Transverse colon (tissue), 4 donors: ENCODE measurements around the gene PRICKLE1. TPM values are rescaled to one million over a fixed set of nuclear protein-coding genes. Genes with fewer than 3 reads are reported as not detected.

Experiments used
- DNase-seq: peaks from one replicate; pipeline ENCODE4 v3.0.0-alpha.2; 2019
- H3K27ac ChIP-seq, 4 donors: fragments of 200-600 bp; sonication (generic); 2 replicates each; pipeline ENCODE4 v1.5.1; 2016 to 2018; ENCODE audit warnings: inconsistent platforms in 4 of 4
- H3K27me3 ChIP-seq: fragments of 200-600 bp; sonication (generic); 2 replicates; pipeline ENCODE4 v1.5.1; 2017; ENCODE audit warnings: inconsistent platforms
- H3K36me3 ChIP-seq, 4 donors: fragments of 200-600 bp; sonication (generic); 2 replicates each; pipeline ENCODE4 v1.5.1; 2017 to 2019; ENCODE audit warnings: inconsistent platforms in 4 of 4
- H3K4me1 ChIP-seq, 4 donors: fragments of 200-600 bp; sonication (generic); 2 replicates each; pipeline ENCODE4 v1.5.1; 2017 to 2020; ENCODE audit warnings: inconsistent platforms in 4 of 4
- H3K4me3 ChIP-seq, 4 donors: fragments of 200-600 bp; sonication (generic); 1 replicate in 1 of 4; 2 replicates in 3 of 4; pipeline versions ENCODE4 v1.5.1 to v1.6.1; 2017 to 2019; ENCODE audit warnings: inconsistent platforms in 4 of 4
- H3K9me3 ChIP-seq, 2 donors: fragments of 200-600 bp; sonication (generic); 2 replicates each; pipeline ENCODE4 v1.5.1; 2017 to 2019; ENCODE audit warnings: inconsistent platforms in 2 of 2
- CTCF ChIP-seq, 5 experiments: fragments of 200-600 bp in 3 of 5; fragments of 450-650 bp in 2 of 5; sonication (generic) in 3 of 5; IDR thresholded peaks; 1 replicate in 2 of 5; 2 replicates in 3 of 5; pipeline ENCODE4 v1.5.1; 2016 to 2017; ENCODE audit warnings: antibody characterized with exemption in 5 of 5, inconsistent platforms in 3 of 5, mild to moderate bottlenecking in 2 of 5, moderate library complexity in 1 of 5
- EP300 ChIP-seq: sonication (generic); formaldehyde crosslinking; IDR thresholded peaks from one replicate; pipeline ENCODE4 v1.6.1; 2017; ENCODE audit warnings: antibody characterized with exemption, low read depth
- POLR2A ChIP-seq: fragments of 450-650 bp; IDR thresholded peaks from one replicate; pipeline ENCODE4 v1.6.1; 2016; ENCODE audit warnings: antibody characterized with exemption, mild to moderate bottlenecking, moderate library complexity
- POLR2AphosphoS5 ChIP-seq, 3 donors: sonication (generic); formaldehyde crosslinking; IDR thresholded peaks; one replicate each; pipeline ENCODE4 v1.6.1; 2016; ENCODE audit warnings: antibody characterized with exemption in 3 of 3
- WGBS, 2 donors: methylation state at CpG; one replicate each; pipeline ENCODE4 v1.1.5; 2018; ENCODE audit warnings: low coverage in 1 of 2; 5-methylcytosine and 5-hydroxymethylcytosine counted together
- in situ Hi-C, 4 donors: fragments of 200-750 bp; cut with MboI; loops; one replicate each; pipeline versions ENCODE4 v1.15.0 to v1.15.1; 2017; ENCODE audit warnings: low sequenced_read_pairs in 3 of 4, low pct_ligation_motif_present in 1 of 4, low pct_unique_long_range_greater_than_20kb in 1 of 4
- intact Hi-C: fragments of 100-400 bp; cut with DNase I; formaldehyde crosslinking; loops from one replicate; pipeline ENCODE4 v1.15.1; 2023; ENCODE audit warnings: low total_unique reads
- total RNA-seq, 4 donors: library from RNA; depleted of rRNA; stranded (reverse); fragments of >200 nt; gene quantifications; one replicate each; pipeline ENCODE4 v1.1.0, GENCODE V29; 2016

Gene PRICKLE1
- total RNA-seq, 4 donors from 2014 or later = 1.2 to 6.4 (median 2.8) TPM

- no peak overlapping the region for H3K27ac ChIP-seq
- H3K9me3 ChIP-seq = no peaks in the 10 kb centered on the region
- in situ Hi-C loops (no loop called here), intact Hi-C loops (no loop called here)
- no peaks in the 10 kb centered on the region for H3K4me1 ChIP-seq
- no peak overlapping the region for H3K4me3 ChIP-seq
- 89 to 97% methylated on average over 4 of the region's 4 CpGs for WGBS, 2 donors
- no peak for TF ChIP-seq POLR2AphosphoS5 (IDR thresholded peaks at IDR 0.05)
- TF ChIP-seq CTCF (IDR thresholded peaks at IDR 0.05) = no peak
- no peak for TF ChIP-seq EP300
- TF ChIP-seq POLR2A = no peak
- H3K36me3 ChIP-seq = no peaks in the 10 kb centered on the region
- no peak for DNase-seq
- H3K27me3 ChIP-seq = no peaks in the 10 kb centered on the region
Observed at GRCh38 chr12:42534184-42534838, 55.2 kb downstream of the PRICKLE1 start.

GRCh38 chr12:42530284-42530683 lies 59.3 kb downstream of the PRICKLE1 start:
- H3K4me1 ChIP-seq = no peaks in the 10 kb centered on the region
- no peaks in the 10 kb centered on the region for H3K27me3 ChIP-seq
- TF ChIP-seq POLR2A (no peak), CTCF (IDR thresholded peaks at IDR 0.05) (no peak), EP300 (no peak), POLR2AphosphoS5 (IDR thresholded peaks at IDR 0.05) (no peak)
- H3K9me3 ChIP-seq = no peaks in the 10 kb centered on the region
- WGBS, 2 donors = 83 to 88% methylated on average over 2 of the region's 2 CpGs
- no peak overlapping the region for H3K27ac ChIP-seq
- in situ Hi-C loops = no loop called here
- H3K4me3 ChIP-seq = no peak overlapping the region
- intact Hi-C loops = no loop called here
- DNase-seq = no peak
- no peaks in the 10 kb centered on the region for H3K36me3 ChIP-seq

- no peak overlapping the region for H3K27ac ChIP-seq
- no peaks in the 10 kb centered on the region for H3K27me3 ChIP-seq
- in situ Hi-C loops (no loop called here), intact Hi-C loops (no loop called here)
- no peak overlapping the region for H3K4me3 ChIP-seq
- H3K4me1 ChIP-seq = no peaks in the 10 kb centered on the region
- TF ChIP-seq CTCF (IDR thresholded peaks at IDR 0.05) (no peak), POLR2AphosphoS5 (IDR thresholded peaks at IDR 0.05) (no peak), EP300 (no peak), POLR2A (no peak)
- H3K9me3 ChIP-seq = no peaks in the 10 kb centered on the region
- no peak for DNase-seq
- no peaks in the 10 kb centered on the region for H3K36me3 ChIP-seq
- 43 to 71% methylated on average over 1 of the region's 1 CpG for WGBS, 2 donors
Observed at GRCh38 chr12:42525444-42525843, 64.1 kb downstream of the PRICKLE1 start.

GRCh38 chr12:42524716-42525115 lies 64.8 kb downstream of the PRICKLE1 start:
- no peaks in the 10 kb centered on the region for H3K9me3 ChIP-seq
- H3K4me1 ChIP-seq = no peaks in the 10 kb centered on the region
- intact Hi-C loops (no loop called here), in situ Hi-C loops (no loop called here)
- TF ChIP-seq POLR2A (no peak), EP300 (no peak), POLR2AphosphoS5 (IDR thresholded peaks at IDR 0.05) (no peak), CTCF (IDR thresholded peaks at IDR 0.05) (no peak)
- H3K27me3 ChIP-seq = no peaks in the 10 kb centered on the region
- no peaks in the 10 kb centered on the region for H3K36me3 ChIP-seq
- WGBS, 2 donors = 70% methylated on average over 5 of the region's 5 CpGs; no CpG with 5 or more reads in 1 of the 2 donors
- H3K27ac ChIP-seq = no peak overlapping the region
- no peak overlapping the region for H3K4me3 ChIP-seq
- DNase-seq = no peak
